Lower leg skin (tissue), 3 donors: ENCODE data around the gene PEX10.

Experiments used
- CTCF ChIP-seq, 3 donors: fragments of 450-650 bp; IDR thresholded peaks; one replicate each; pipeline ENCODE4 v1.5.1; 2016; ENCODE audit warnings: antibody characterized with exemption in 3 of 3, mild to moderate bottlenecking in 3 of 3, moderate library complexity in 2 of 3
- POLR2A ChIP-seq, 2 donors: fragments of 450-650 bp; IDR thresholded peaks; one replicate each; pipeline ENCODE4 v1.6.1; 2016 to 2017; ENCODE audit warnings: antibody characterized with exemption in 2 of 2, mild to moderate bottlenecking in 1 of 2, moderate library complexity in 1 of 2

- TF ChIP-seq CTCF (IDR thresholded peaks at IDR 0.05) (no peak), POLR2A (IDR thresholded peaks at IDR 0.05) (peak in 1 of 2 donors; percentile 81)
Observed at GRCh38 chr1:2391041-2391930, 21.1 kb downstream of the PEX10 start, which contains the start of the genes MORN1 and RER1.
